ENCODE measurements around the gene NOC4L.

GRCh38 chr12:132188451-132188901 lies 44.2 kb downstream of the NOC4L start:
- no peak for TF ChIP-seq POLR2A (IDR thresholded peaks at IDR 0.05; ENCODE audit: low read length)
- no peak for TF ChIP-seq GATA1 (IDR thresholded peaks at IDR 0.05; ENCODE audit: low read depth, low read length)
